Pons (tissue), 1 donor: ENCODE measurements around the gene MUC4.
"Not testable (repeated sequence)": the region's sequence is repeated elsewhere in the genome, so short reads cannot be mapped to it uniquely, and the experiment has no call there.

Experiments used
- DNase-seq: peaks from one replicate; pipeline ENCODE4 v3.0.0-alpha.2; 2016; ENCODE audit warnings: low spot score

MUC4 gene

GRCh38 chr3:195736866-195737490 is 74.8 kb downstream of the MUC4 start:
- DNase-seq, result no peak

- no peak for DNase-seq
Measured at GRCh38 chr3:195735036-195735695, 76.6 kb downstream of the MUC4 start.

GRCh38 chr3:195732940-195733339 is 78.8 kb downstream of the MUC4 start:
- DNase-seq, result no peak

DNA sequence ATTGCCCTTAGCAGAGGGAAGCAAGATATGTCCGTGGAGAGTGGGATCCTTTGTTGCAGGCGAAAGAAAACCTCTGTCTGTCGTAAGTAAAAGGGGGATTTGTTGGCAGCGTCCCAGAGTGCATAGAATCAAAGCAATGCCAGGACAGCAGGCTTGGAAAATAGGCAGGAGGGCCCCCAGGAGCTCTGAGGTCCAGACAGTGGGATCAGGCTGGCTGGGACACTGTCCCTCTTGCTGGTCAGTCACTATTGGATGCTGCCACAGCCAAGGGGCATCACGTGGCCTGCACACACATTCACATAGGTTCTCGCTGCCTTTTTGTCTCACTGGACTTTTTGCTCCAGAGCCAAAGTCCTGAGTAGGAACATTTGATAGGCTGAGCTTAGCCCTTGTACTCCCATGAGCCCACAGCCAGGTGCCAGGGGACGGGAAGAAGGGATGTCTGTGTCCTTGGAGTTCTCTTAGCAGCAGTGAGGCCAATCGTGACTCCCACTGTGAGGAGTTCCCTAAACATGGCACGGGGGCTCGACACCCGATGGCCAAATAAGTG is 80.3 kb downstream of the MUC4 start:
- no peak for DNase-seq

- no peak for DNase-seq
Measured at GRCh38 chr3:195729476-195730251, 82.1 kb downstream of the MUC4 start.

DNA sequence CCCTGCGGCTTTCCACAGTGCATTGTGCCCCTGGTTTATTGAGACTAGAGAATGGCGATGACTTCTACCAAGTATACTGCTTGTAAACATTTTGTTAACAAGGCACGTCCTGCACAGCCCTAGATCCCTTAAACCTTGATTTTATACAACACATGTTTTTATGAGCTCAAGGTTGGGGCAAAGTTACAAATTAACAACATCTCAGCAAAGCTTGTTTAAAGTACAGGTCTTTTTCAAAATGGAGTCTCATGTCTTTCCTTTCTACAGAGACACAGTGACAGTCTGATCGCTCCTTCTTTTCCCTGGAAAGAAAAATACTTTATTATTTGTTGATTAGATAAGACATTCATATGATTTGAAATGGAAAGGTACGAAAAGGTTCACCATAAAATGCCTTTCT is 82.9 kb downstream of the MUC4 start:
- not testable (repeated sequence) for DNase-seq

DNA sequence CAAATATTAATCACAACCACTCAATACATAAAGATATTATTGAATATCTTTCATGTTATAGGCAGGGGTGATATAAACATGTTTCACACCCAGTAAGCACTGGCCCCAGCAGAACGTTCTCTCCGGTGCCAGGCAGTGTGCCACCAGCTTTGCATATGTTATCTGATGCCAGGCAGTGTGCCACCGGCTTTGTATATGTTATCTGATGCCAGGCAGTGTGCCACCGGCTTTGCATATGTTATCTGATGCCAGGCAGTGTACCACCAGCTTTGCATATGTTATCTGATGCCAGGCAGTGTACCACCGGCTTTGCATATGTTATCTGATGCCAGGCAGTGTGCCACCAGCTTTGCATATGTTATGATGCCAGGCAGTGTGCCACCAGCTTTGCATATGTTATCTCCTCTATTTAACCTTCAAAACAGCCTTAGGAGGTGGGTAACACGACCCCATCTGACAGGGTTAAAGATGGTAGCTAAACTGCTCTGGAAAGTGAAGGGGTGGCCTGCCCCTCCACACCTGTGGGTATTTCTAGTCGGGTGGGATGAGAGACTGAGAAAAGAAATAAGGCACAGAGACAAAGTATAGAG is 84.0 kb downstream of the MUC4 start:
- no peak for DNase-seq

DNA sequence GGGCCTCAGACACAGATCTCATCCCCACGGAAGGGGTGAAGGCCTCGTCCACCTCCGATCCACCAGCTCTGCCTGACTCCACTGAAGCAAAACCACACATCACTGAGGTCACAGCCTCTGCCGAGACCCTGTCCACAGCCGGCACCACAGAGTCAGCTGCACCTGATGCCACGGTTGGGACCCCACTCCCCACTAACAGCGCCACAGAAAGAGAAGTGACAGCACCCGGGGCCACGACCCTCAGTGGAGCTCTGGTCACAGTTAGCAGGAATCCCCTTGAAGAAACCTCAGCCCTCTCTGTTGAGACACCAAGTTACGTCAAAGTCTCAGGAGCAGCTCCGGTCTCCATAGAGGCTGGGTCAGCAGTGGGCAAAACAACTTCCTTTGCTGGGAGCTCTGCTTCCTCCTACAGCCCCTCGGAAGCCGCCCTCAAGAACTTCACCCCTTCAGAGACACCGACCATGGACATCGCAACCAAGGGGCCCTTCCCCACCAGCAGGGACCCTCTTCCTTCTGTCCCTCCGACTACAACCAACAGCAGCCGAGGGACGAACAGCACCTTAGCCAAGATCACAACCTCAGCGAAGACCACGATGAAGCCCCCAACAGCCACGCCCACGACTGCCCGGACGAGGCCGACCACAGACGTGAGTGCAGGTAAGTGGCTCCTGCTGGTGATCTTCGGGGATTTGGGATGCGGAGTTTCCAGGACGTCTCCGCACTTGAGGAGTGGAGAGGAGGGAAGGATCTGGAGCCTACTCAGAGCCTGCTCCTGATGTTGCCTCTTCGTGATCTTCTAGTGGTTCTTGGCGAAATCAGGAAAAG is 85.6 kb downstream of the MUC4 start:
- not testable (repeated sequence) for DNase-seq

DNA sequence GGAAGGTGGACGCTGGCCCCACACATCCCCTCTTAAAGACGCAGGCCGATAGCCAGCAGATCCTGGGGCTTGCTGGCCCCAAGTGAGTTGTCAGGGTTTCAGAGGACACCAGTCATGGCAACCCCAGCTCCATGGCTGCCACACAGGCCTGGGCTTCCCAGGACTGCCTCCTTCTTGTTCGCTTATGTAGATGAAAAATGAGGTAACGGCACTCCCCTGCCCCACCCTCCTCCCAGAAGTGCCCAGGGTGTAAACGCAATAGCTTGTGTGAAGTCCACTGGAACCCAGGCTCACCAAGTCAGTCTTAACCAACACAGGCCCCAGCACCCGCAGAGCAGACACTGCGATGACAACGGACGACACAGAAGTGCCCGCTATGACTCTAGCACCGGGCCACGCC is 87.4 kb downstream of the MUC4 start:
- DNase-seq, result not testable (repeated sequence)

DNA sequence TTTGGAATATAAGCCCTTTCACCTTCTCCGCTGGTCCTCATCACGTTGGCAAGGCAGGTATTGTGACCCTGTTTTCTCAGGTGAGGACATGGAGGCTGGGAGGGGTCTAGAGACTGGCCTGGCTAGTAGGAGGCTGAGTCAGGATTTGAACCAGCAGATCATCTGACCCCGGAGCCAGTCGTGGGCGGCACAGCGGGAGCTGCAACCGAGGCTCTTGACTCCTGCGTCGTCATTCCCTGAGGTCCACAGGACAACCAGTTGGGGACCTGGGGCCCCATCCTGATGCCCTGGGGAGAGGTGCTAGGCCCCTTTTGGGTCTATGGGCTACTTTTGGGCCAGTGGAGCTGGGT is 88.8 kb downstream of the MUC4 start:
- DNase-seq, result not testable (repeated sequence)

GRCh38 chr3:195722139-195722995 is 89.4 kb downstream of the MUC4 start:
- not testable (repeated sequence) for DNase-seq

GRCh38 chr3:195720831-195721506 is 90.8 kb downstream of the MUC4 start, which contains the start of gene MUC20:
Gene MUC20, plus strand, starts transcription at chr3:195720978. Its CDS starts 30 bp downstream, at chr3:195721008.
- DNase-seq, result not testable (repeated sequence)

DNA sequence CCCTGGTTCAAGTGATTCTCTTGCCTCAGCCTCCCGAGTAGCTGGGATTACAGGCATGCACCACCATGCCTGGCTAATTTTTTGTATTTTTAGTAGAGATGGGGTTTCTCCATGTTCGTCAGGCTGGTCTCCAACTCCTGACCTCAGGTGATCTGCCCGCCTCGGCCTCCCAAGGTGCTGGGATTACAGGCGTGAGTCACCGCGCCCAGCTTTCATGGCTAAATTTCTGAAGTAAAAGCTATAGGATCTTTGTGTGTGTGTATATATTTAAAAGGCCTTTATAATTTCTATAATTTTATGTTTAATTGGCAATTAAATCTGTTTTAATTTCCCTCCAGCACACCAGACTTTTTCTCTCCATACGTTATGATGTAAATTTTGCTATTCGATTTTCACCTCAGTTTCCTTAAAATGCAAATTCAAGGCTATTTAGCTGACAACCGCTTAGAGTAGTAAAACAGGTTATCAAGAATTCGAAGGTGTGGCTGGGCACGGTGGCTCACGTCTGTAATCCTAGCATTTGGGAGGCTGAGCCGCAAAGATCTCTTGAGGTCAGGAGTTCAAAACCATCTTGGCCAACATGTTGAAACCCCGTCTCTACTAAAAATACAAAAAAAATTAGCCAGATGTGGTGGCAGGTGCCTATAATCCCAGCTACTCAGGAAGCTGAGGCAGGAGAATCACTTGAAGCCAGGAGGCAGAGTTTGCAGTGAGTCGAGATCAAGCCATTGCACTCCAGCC is 92.0 kb downstream of the MUC4 start:
- not testable (repeated sequence) for DNase-seq

- DNase-seq, result no peak
Measured at GRCh38 chr3:195718477-195718984, 93.2 kb downstream of the MUC4 start.

DNA sequence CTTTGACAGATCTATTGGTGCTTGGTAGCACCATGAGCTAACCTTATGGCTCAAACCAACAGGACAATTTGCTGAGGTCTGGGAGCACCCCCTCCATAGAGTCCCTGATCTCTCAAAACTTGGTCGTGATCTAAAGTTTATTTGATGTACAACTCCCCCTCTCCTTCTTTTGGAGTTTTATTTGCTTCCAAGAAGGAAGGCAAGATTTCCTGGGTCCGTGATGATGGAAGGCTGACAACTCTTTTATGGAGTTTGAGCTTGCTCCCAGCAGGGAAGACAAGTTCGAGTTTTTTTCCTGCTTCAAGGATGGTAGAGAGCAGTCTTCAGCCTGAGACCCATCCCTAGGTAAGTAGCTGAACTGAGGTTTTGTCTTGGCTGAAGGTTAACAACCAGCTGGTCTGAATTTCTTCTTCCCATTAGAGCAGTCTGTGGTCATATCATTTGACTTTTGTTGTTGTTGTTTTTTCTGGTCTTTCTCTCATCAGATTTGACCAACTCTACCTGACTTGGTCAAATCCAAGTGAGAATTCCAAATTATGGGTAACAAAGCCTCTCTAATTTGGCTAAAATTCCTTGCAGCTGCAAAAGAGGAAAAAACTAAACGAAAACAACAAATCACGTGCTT is 93.8 kb downstream of the MUC4 start:
- no peak for DNase-seq

DNA sequence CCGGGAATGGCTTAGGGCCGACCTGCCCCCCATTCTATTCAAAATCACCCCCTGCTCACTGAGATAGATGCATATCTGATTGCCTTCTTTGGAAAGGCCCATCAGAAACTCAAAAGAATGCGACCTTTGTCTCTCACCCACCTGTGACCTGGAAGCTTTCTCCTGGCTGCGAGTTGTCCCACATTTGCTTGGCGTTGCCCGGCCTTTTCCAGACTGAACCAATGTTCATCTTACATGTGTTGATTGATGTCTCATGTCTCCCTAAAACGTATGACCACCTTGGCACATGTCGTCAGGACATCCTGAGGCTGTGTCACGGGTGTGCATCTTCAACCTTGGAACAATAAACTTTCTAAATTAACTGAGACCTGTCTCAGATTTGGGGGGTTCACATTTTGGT is 94.3 kb downstream of the MUC4 start:
- DNase-seq, result no peak

DNA sequence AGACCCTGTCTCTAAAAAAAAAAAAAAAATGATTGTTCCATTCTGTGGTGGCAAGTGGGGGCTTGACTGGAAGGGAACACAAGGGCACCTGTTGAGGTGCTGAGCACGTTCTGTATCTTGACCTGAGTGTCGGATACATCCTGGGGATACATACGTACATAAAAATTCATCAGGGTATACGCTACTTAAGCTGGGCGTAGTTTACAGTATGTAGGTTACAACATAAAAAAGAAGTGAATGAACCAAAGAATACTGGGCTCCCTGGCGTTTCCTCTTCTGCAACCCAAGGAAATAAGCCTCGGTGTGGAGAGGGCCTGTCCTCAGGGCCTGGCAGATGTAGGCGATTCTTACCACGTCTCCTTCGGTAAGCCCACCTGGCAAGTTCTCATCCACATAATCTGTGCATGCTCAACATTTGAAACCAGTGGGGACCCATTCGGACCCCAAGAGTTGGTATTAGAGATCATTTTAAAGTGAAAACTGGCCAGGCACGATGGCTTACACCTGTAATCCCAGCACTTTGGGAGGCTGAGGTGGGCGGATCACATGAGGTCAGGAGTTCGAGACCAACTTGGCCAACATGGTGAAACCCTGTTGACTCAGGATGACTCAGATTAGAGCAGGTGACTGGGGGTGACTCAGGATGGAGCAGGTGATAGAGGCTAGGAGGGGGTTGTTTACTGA is 96.0 kb downstream of the MUC4 start:
- no peak for DNase-seq

DNA sequence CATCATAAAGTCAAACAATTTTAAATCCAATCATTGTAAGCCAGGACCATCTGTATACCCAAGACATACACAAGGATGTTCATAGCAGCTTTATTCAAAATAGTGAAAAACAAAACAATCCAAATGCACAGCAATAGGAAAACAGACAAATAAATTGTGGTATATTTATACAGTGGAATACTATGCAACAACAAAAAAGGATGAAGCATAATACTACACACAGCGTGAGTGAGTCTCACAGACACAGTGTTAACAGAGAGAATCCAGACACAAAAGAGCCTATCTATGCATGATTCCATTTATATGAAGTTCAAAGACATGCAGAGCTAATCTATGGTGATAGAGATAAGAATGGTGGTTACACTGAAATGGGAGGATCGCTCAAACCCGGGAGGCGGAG is 96.6 kb downstream of the MUC4 start:
- DNase-seq, result no peak
